ENCODE data around the gene EXTL1.

The EXTL1 gene

DNA sequence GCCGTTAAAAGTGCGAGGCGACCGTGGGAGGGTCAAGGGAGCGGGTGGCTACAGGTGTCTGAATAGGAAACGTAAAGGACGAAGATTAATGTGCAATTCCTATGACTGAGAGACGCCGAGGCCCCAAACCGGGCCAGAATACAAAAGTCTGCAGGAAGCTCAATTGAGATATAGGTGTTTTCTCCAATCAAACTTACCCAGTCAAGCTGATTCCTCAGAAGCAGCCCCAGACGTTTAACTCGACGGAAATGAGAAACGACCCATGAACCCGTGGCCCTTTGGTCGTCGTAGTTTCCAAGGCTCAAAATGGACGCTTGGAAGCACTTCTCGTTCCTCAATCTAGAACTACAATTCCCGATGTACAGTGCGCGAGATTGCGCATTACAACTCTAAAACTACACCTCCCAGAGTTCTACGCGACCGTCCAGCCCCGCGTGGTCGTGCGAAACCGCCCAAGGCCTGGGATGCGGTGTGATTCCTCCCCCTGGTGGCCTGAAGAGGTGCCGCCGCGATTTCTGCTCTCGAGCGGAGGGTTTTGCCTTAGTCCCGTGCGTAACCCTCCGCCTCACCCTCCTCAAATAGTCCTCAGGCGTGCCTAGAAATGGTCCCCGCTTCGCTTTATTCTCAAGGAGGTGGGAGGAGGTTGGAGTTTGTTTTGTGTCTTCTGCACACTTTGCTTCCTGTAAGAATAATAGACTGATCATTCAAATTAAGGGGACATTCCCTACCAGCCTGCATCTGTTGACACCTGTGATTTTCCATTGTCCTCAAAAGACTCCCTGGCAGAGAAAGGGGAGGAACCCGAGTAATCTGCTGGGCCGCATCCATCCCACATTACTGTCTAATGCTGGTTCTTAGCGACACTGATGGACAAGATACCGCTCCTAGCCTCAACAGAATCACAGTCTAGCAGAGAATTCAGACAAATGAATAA, 23.5 kb upstream of the EXTL1 start, which contains the start of gene PAFAH2:
Gene PAFAH2, minus strand, starts transcription at position 236 of the 934 bp plus-strand sequence. CDS start 7,247 bp downstream, outside the sequence.
- peak within 1 kb of the TSS; percentile 74 for H3K4me3 ChIP-seq (ENCODE audit: low read depth, low read length)
- peak; percentile 99 for DNase-seq (ENCODE audit: low read depth)
- TF ChIP-seq, protein P1, sequence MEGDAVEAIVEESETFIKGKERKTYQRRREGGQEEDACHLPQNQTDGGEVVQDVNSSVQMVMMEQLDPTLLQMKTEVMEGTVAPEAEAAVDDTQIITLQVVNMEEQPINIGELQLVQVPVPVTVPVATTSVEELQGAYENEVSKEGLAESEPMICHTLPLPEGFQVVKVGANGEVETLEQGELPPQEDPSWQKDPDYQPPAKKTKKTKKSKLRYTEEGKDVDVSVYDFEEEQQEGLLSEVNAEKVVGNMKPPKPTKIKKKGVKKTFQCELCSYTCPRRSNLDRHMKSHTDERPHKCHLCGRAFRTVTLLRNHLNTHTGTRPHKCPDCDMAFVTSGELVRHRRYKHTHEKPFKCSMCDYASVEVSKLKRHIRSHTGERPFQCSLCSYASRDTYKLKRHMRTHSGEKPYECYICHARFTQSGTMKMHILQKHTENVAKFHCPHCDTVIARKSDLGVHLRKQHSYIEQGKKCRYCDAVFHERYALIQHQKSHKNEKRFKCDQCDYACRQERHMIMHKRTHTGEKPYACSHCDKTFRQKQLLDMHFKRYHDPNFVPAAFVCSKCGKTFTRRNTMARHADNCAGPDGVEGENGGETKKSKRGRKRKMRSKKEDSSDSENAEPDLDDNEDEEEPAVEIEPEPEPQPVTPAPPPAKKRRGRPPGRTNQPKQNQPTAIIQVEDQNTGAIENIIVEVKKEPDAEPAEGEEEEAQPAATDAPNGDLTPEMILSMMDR (IDR thresholded peaks at IDR 0.05; ENCODE audit: low read depth, low read length, missing control alignments), result peak; percentile 92

DNA sequence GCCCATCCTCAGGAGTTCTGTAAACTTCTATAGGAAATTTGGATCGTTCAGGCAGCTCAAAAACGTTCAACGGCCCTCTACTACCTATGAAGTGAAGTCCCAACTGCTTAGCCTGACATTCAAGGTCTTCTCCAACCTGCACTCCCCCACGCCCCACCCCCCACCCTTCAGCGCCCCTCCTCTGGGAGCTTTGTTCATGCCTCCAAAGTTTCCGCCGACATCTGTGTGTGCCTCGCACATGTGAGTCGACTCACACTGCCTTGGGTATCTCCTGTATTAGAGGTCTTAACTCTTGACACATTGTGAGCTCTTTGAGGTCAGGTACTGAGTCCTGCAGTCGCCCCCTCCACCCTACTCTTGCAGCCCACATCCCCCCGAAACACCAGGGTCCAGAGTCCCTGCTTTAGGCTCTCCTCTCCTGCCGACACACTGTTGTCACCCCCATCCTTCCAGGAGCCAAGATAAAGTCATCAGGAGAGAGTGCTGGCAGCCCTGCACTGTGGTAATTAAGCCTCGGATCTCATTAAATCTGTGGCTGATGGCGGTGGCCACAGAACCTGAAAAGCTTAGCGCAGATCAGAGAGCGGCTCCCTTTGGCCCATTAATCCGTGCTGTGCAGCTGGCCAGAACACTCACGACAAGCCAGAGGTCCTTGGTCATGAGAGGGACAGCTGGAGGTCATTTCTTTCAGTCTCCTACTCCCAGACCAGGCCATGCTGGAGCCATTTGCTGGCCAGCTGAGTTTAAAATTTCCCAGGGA, 22.4 kb upstream of the EXTL1 start:
- TF ChIP-seq, protein P1 (IDR thresholded peaks at IDR 0.05; ENCODE audit: low read depth, low read length, missing control alignments), result no peak
- H3K4me3 ChIP-seq (ENCODE audit: low read depth, low read length), result no peak overlapping the region
- DNase-seq (ENCODE audit: low read depth), result no peak

DNA sequence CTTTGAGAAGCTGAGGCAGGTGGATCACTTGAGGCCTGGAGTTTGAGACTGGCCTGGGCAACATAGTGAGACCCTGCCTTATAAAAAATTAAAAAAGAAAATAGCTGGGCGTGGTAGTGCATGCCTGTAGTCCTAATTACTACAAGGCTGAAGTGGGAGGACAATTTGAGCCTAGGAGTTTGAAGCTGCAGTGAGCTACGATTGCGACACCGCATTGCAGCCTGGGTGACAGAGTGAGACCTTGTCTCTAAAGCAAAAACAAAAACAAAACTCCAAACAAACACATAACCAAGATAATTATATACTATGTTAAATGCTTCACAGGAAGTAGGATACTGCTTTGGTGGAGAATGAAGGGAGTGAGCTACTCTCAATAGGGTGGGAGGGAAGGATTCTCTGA, 18.3 kb upstream of the EXTL1 start:
- no peak overlapping the region for H3K4me3 ChIP-seq (ENCODE audit: low read depth, low read length)
- DNase-seq (ENCODE audit: low read depth), result no peak
- TF ChIP-seq, protein P1 (IDR thresholded peaks at IDR 0.05; ENCODE audit: low read depth, low read length, missing control alignments), result no peak

DNA sequence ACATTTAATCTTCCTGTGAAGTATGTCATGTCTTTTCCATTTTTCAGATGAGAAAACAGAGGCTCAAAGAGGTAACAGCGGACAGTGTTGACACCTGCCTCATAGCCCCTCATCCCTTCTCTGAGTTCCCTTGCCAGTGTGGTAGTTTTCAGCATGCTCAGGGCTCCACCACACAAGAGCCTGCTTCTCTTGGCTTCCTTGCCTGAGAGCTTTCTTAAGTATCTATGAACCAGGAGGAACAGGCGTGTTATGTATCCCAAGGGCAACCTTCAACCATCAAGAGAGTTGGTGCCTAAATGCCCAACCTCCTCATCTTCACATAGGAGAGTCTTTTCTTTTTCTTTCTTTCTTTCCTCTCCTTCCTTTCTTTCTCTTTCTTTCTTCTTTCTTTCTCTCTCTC, 17.8 kb upstream of the EXTL1 start:
- DNase-seq (ENCODE audit: low read depth), result no peak
- TF ChIP-seq, protein P1 (IDR thresholded peaks at IDR 0.05; ENCODE audit: low read depth, low read length, missing control alignments), result no peak

DNA sequence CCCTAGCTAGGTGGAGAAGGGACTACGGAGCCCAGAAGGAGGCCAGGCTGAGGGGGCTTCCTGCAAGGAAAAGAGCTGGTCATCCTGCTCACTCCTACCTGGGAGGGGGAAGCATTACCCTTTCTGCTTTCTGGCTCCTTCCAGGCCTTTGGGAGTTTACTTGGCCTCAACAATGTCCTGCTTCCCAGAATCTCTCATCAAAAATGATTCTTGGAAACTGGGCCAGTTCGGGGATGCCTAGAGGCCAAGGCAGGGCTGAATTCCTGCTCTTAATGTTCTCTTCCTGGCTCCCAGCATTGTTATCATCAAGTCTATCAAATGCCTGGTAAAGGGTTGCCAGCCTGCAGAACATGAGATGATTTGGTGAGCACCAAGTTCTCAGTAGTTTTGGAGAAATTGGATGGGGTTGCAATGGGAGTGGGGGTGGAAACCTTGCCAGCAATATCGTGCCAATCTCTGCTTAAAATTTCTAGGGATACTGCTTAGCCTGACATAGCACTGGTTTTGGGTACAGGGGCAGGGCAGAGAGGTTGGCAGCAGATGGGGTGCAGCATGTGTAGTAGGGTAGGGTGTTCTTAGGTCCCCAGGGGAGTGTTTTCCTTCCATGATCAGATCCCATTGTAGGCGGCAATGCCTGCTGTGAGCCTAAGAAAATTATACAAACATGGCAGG, 16.0 kb upstream of the EXTL1 start:
- no peak overlapping the region for H3K4me3 ChIP-seq (ENCODE audit: low read depth, low read length)
- no peak for DNase-seq (ENCODE audit: low read depth)
- TF ChIP-seq, protein P1 (IDR thresholded peaks at IDR 0.05; ENCODE audit: low read depth, low read length, missing control alignments), result no peak

More for the DNA sequence above, 17.8 kb upstream of the EXTL1 start:
- no peak overlapping the region for H3K4me3 ChIP-seq (ENCODE audit: low read depth, low read length)

DNA sequence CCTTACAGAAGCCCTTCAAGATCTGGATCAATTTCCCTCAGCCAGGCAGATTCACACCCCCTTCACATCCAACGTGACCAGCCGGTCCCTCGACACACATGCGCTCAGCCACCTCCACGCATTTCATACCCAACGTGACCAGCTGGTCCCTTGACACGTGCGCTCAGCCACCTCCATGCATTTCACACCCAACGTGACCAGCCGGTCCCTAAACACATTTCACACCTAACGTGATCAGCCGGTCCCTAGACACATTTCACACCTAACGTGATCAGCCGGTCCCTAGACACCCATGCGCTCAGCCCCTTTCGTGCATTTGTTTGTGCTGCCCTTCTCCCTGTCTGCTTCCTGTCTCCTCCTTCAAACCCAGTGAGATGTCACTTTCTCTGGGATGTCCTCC, 14.9 kb upstream of the EXTL1 start:
- no peak for DNase-seq (ENCODE audit: low read depth)
- TF ChIP-seq, protein P1 (IDR thresholded peaks at IDR 0.05; ENCODE audit: low read depth, low read length, missing control alignments), result no peak
- no peak overlapping the region for H3K4me3 ChIP-seq (ENCODE audit: low read depth, low read length)
